HG03520 (cell line): Measurements from ENCODE around the gene CDC27.
"Not testable (repeated sequence)": the region's sequence is repeated elsewhere in the genome, so short reads cannot be mapped to it uniquely, and the experiment has no call there.

Experiments
- ATAC-seq: cut with Tn5 transposase; IDR thresholded peaks from one replicate; pipeline ENCODE4 v1.9.1; 2021; ENCODE audit warnings: mild to moderate bottlenecking, moderate library complexity; ENCODE audit not compliant: unreplicated experiment

The CDC27 gene

DNA sequence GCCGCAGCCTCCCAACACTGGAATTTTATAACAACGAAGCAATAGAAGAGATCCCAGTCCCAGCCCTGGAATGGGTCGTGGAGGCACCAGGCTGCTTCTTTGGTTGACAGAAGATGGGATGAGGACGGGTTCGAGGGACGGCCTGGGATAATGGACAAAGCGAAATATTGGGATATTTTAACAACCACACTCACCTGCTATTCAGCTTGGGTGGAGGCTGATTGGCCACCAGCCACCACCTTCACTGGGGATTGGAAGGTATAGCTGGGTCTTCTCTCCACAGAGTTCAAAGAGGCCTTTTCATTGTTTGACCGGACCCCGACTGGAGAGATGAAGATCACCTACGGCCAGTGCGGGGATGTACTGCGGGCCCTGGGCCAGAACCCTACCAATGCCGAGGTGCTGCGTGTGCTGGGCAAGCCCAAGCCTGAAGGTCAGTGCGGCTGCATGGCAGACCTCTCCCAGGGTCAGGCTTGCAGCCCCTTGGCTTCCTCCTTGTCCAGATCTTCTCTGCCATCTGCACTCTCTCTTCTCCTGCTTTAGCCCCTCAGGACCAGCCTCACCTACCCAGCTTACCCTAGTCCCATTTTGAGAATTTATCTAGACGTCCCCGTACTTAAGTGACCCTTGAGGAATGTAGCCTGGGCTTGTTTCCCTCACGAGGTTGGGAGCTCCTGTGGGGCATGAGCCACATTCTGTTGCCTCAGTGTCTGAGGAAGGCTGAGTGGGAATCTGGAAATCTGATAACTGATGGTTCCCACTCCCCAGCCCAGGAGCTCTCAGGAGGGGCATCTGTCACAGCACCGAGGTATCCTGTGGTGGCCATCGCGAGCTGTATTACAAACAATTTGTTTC is 30.8 kb upstream of the CDC27 start:
- ATAC-seq: no peak

DNA sequence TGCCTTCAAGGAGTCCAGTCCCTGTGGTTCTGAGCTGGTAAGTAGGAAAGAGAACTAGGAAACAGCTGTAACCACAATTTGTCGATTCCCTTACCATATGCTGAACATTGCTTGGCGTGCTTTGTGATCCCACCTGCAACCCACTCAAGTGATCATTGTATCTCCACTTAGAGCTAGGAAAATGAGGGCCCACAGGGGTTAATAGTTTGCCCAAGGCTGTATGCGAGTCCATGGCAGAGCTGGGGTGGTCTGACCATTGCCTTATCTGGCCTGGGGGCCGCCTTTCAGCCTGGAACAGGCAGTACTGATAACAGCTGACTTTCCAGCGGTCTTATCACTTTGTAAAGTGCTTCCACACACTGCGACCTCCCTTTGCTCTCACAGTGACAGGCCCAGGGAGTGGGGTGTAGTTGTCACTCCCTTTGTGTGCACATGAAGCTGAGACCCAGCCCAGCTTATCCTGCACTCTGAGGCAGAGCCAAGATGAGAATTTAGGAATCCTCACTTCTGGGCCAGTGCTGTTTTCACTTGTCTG is 29.9 kb upstream of the CDC27 start:
- ATAC-seq: no peak

DNA sequence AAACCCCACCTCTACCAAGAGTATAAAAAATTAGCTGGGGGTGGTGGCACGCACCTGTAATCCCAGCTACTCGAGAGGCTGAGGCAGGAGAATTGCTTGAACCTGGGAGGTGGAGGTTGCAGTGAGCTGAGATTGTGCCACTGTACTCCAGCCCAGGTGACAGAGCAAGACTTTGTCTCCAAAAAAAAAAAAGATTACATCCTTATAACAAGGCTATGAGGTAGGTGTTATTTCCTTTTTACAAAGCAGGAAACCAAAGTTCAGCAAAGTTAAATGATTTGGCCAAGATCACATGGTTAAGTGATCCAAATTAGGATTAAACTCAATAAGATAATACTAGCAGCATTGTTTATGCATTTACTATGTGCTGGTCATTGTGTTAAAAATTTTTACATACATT is 28.2 kb upstream of the CDC27 start:
- not testable (repeated sequence) for ATAC-seq

DNA sequence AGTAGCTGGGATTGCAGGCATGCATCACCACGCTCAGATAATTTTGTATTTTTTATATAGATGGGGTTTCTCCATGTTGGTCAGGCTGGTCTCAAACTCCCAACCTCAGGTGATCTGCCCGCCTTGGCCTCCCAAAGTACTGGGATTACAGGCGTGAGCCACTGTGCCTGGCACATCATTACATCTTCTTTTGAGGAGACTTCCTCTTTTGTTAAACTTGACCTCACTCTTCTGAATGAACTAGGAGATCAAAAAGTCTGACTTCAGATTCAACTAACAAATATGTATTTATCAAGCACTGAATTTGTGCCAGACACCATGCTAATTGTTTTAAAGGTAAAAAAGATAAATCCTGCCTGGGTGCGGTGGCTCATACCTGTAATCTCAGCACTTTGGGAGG is 27.7 kb upstream of the CDC27 start:
- ATAC-seq: not testable (repeated sequence)

DNA sequence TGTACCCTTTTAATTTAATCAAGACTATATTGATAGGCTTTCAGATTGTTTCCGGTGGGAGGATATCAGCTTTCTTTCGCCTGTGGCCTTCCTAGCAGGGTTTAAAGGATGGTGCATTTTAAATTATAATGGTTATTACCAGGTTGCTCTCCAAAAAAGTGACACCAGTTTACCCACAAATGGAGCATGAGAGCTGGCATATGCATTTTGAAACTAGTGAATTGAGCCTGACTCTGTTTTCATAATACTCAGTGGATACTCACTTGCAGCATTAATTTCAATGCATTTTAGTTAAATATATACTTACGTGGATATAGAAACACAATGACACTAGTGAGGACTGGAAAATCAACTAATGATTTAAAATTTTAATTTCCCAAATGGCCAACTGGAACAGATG is 25.8 kb upstream of the CDC27 start:
- no peak for ATAC-seq

DNA sequence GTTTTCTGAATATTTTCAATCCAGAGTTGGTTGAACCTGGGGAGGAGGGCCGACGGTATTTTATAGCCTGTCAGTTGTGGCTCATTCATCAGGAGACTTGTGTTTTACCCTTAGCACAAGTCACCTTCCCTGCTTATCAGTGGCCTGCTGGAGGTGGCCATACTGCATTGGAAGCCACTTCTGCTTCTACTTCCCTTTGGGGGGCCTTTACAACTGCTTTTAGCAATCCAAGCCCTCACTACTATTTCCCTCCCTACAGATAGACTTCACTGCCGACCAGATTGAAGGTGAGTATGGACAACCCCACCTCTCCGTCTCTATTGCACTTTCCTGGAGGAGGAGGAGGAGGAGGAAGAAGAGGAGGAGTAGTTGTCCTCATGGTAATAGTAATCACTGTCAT is 24.4 kb upstream of the CDC27 start:
- no peak for ATAC-seq

DNA sequence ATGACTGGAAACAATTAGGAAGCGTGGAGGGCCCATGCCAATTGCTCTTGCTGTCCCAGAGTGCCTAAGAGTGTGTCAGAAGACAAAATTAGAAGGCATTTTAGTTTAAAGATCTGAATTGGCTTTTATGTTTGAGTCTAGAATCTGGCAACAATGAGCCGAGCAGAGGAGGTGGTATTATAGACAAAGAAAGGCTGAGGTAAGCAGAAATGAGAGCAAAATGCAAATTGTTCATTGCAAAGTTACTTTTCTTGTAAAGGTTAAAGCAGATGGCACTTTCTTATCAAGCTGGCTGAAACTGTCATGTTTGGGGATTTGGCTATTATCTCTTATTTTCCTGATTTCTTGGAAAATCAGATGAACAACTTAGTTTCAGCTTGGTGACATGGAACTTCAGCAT is 23.4 kb upstream of the CDC27 start:
- ATAC-seq: no peak

DNA sequence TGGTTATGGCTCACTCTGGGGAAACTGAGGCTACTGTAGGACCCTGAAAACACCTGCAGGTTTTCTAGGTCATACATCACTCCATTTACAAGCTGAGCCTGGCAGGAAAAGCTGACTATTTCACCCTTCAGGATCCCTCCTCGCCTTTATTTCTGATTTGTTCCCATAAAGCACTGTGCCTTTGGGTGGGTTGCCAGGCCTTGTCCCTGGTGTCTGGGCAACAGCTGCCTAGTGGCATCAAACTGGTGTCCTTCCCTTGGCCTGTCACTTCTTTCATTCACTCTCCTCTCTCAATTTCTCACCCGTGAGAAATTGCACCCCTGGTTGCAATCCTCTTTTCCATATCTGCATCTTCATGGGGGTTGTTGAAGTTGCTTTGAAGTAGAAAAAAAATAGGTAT is 21.7 kb upstream of the CDC27 start:
- ATAC-seq: no peak

DNA sequence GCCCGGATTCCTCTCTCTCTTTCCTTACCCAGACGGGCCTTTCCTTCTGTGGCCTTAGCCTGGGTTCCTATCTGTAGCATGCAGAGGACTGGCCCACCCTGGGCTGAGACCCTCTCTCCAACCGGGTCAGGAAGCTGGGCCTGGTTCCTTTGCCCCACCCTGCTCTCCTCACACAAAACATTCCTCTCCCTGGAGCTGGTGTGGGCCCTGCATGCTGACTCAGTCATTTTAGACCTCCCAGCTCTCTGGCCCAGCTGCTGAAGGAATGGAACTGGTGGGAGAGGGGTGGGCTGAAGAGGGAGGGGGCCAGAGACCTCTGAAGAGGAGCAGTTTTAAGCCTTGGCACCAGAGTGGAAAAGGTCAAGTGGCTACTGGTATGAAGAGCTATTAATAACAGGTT is 21.0 kb upstream of the CDC27 start:
- no peak for ATAC-seq

DNA sequence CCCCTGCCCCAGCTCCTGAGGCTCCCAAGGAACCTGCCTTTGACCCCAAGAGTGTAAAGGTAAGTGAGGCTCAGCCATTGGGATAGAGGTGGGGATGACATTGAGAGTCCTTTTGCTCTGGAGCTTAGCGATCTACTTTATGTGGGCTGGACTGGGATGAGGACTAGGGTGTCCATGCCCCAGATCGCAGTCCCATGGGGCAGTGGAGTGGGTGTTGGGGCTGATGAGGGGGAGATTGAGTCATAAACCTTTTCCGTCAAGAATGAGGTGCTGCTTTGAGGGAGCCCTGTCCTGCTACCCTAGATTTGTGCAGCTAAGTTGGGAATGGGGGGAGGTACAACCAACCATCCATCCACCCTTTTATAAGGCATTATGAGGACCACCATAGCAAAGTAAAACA is 20.4 kb upstream of the CDC27 start:
- no peak for ATAC-seq

DNA sequence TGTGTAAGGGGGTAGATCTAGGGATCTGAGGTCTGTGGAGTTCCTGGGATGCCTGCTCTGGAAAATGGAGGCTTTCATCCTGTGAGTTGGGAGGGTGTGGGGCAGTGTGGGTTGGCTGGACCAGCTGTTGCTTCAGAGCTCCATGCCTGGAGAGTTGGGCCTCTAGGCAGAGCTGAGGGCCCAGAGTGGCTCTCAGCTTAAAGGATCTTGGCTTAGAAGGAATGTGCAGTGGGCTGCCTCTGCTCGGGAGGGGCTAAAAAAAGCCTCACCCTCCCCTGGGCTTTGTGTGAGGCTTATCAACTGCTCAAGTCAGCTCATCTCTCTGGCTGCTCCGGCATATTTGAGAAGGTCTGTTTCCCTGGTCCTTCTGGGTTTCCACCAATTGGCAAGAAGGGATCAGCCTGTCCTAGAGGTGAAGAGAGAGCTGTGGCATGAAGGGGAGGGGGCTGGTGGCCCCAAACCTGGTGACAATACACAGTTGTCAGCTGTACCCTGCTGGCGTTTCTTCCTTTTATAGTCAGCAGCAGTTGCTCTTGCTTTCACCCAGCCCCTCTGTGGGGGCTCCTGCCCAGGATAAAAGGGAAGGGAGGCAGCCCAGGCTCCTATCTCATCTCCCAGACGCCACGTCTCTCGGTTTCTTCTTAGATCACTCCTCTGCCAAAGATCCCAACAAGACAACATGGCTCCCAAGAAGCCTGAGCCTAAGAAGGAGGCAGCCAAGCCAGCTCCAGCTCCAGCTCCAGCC is 19.8 kb upstream of the CDC27 start, which contains the start of gene MYL4:
Gene MYL4 (plus strand): TSS at position 605 of the 745 bp plus-strand sequence. CDS start 75 bp downstream, at position 680.
- no peak for ATAC-seq

DNA sequence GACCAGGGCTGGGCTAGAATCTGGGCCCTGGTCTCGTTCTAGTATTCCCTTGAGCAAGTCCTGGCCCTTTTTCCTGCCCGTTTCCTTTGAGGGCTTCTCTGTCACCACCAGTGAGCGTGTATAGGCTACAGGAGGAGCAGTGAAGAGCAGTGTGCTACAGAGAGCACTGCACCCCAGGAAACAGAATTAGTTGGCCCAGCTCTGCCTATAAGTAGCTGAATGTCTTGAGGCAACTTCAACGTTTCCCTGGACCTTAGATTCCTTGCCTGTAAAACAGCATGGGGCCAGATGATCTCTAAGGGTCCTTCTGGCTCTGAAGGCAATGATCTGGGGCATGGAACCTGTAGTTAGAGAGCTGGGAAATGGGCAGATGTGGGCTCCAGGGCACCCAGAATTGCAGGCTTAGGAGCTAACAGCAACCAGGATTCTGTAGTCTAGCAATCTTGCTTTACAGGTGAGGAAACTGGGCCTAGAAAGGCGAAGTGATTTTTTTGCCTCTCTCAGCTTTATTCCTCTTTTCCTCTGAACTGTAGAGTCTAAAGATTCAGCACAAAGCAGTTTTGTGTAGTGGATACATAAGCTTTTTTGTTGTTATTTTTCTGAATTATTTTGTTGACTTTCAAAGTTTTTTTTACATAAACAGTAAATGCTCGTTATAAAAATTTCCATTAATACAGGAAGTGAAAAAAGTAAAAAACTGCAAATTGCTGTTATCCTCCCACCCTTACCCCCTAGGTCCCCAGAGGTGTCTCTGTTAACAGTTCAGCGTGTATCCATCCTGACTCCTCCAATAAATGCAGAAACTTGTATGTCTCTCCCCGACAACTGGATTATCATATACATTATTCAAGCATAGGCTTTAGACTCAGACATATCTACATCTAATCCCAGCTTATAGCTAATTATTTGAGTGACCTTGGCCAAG is 18.3 kb upstream of the CDC27 start:
- no peak for ATAC-seq

DNA sequence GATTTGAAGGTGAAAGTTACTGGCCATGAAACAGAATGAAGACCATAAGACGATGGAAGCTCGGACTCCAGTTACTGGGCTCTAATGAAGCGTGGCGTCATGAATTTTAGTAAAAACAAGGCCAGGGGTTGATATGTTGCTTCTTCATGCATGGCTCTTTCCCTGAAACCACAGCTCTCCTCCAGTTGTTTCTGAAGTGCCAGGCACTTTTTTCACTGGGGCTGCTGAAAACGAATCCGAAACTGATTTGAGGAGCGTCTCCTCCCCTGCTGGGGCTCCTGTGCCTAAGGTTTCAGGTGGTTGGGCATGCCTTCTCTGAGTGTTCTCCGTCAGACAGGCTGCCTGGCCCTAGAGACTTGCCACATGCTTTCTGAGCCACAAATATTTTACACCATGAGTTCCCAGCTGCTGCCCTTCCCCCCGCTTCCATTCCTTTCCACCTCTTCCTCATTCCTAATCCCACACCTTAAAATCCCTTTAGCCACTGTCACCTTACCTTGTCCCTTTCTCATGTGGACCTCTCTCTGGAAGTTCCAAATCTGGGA is 16.4 kb upstream of the CDC27 start:
- ATAC-seq: no peak

DNA sequence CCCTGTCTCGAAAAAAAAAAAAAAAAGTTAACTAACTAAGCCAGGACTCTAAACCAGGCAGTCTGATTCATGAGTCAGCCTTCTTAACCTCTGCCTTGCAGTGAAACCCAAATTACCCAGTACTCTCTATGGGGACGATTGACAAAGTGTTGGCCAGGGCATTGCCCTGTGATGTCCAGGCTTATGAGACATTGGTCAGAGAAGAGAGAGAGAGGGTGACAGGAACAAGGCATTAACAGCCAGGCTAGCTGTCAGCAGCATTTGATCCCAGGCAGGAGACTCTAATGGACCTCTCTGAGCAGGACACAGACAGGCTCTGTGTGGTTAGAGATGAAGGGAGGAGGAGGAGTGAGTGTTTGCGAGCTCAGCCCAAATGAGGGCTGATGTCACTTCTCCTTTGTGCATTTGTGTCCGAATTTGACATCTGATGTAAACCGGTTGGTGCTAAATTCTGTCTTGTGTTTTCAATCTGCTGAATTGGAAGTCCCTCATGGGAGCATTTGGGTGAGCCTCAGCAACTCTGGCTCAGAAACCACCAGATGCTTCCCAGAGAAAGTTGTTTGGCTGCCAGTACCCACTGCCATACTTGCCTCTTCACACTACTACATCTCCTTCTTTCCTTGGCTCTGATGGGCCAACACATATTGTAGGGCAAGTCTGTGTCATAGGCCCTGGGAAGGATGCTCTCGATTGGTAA is 15.8 kb upstream of the CDC27 start:
- ATAC-seq: peak; percentile 39

DNA sequence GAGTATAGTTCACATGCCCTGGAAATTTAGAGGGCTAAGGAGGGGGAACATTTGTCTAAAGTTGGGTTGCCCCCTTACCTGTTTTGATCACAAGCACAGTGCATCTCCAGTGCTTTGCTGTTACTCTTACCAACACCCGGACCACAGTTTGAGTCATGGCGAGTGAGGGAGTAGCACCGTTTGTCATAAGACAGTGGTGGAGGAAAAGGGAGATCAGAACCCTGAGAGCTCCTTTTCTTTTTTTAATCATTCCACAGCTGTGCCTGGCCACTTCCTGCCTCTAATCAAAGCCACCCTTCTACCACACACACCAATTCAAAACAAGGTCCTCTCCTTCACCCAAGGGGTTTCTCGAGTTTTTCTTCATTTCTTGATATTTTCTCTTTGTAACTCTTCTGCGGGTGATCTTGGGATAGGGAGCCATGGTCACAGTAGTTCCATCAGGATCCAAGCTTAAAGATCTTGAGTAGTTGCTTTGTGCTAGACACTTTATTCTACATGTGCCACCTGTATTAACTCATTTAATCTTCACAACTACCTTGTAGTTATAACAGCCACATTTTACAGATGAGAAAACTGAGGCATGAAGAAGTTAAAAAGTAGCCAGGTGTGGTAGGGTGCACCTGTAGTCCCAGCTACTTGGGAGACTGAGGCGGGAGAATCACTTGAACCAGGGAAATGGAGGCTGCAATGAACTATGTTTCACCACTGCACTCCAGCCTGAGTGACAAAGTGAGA is 15.1 kb upstream of the CDC27 start:
- no peak for ATAC-seq

DNA sequence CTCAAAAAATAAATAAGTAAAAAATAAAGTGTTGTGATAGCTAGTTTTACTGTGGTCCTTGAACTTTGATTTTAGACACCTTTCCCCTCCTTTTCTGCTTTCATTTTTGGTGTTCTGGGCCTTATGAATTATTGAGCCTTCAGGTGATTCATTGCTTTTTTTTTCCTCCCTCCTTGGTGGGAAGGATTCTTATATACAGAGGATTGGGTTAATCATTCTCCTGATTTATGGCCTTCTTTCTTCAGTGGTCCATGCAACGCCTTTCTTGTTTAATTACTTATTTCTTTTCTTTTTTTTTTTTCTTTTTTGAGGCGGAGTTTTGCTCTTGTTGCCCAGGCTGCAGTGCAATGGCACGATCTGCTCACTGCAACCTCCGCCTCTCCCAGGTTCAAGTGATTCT is 12.1 kb upstream of the CDC27 start:
- ATAC-seq: no peak

DNA sequence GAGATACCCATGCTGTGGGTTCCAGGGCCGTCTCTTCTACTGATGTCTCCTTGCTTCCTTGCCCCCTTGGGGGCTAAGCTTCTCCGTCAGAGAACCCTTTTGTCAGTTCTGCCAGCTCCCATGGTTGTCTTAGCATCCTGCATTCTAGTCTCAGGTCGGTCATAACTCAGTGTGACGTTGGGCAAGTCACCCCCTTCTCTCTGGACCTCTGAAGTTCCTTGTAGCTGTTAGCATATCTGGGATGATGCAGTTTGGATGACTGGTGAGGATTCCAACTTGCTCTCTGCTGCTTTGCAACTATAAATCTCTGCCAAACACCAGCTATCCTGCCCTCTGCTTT is 11.2 kb upstream of the CDC27 start:
- ATAC-seq: no peak

DNA sequence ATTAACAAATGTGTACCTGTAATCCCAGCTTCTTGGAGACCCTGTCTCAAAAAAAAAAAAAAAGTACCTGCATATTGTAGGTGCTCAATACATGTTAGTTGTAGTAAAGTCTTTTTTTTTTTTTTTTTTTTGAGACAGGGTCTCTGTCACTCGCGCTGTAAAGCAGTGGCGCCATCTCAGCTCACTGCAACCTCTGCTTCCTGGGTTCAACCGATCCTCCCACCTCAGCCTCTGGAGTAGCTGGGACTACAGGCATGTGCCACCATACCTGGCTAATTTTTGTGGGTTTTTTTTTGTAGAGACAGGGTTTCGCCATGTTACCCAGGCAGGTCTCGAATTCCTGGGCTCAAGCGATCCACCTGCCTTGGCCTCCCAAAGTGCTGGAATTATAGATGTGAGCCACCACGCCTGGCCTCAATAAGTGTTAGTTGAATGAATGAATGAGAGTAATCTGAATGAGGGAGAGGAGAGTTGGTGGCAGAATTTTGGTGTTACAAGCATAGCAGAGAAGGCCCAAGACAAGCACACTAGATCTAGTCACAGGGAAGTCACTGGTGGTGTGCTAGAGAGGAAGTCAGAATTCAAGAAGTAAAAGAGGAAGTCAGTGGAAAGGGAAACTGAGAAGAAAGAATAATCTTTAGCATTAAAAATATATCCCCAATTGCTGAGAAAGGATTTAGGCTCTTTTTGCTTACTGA is 10.7 kb upstream of the CDC27 start:
- ATAC-seq: no peak

DNA sequence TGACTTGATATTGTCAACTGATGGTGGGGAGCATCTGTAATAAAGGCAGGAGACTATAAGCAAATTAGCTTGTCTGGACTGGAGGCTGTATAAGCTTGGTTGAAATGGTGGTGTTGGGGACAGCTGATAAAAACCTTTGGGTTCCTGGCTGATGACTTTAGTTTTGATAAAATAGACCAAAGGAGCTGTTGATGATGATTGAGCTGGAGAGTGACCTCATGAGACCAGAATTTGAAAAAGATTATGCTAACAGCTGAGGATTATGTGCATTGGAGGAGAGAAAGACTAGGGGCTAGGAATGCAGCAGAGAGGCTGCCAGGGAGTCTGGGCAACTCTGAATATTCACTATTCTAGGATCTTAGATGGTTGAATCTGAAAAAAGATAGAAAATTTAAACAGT is 8.7 kb upstream of the CDC27 start:
- no peak for ATAC-seq
